HK-2 (cell line): Measurements from ENCODE around the gene MACROD2.
"Not testable (repeated sequence)": the region's sequence is repeated elsewhere in the genome, so short reads cannot be mapped to it uniquely, and the experiment has no call there.

Experiments
- DNase-seq: peaks from one replicate; pipeline ENCODE4 v3.0.0-alpha.2; 2018; ENCODE audit not compliant: unreplicated experiment

MACROD2 gene

GRCh38 chr20:16011519-16011918, 2016.2 kb downstream of the MACROD2 start:
- DNase-seq: no peak

- not testable (repeated sequence) for DNase-seq
Observed at GRCh38 chr20:16012934-16013333, 2017.6 kb downstream of the MACROD2 start.

- DNase-seq: no peak
Observed at GRCh38 chr20:16013631-16014030, 2018.3 kb downstream of the MACROD2 start.

- no peak for DNase-seq
Observed at GRCh38 chr20:16014436-16014835, 2019.1 kb downstream of the MACROD2 start.

GRCh38 chr20:16017656-16018055, 2022.3 kb downstream of the MACROD2 start:
- DNase-seq: no peak

GRCh38 chr20:16018881-16019280, 2023.6 kb downstream of the MACROD2 start:
- no peak for DNase-seq

- DNase-seq: peak; percentile 70
Observed at GRCh38 chr20:16020971-16021370, 2025.7 kb downstream of the MACROD2 start.

- no peak for DNase-seq
Observed at GRCh38 chr20:16025084-16025483, 2029.8 kb downstream of the MACROD2 start.

GRCh38 chr20:16027686-16028085, 2032.4 kb downstream of the MACROD2 start:
- DNase-seq: no peak

- no peak for DNase-seq
Observed at GRCh38 chr20:16028923-16029322, 2033.6 kb downstream of the MACROD2 start.

GRCh38 chr20:16030253-16030652, 2034.9 kb downstream of the MACROD2 start:
- no peak for DNase-seq

- DNase-seq: no peak
Observed at GRCh38 chr20:16035576-16035975, 2040.3 kb downstream of the MACROD2 start.

GRCh38 chr20:16036331-16036730, 2041.0 kb downstream of the MACROD2 start:
- DNase-seq: no peak

- DNase-seq: no peak
Observed at GRCh38 chr20:16040742-16041141, 2045.4 kb downstream of the MACROD2 start.

- DNase-seq: no peak
Observed at GRCh38 chr20:16042731-16043130, 2047.4 kb downstream of the MACROD2 start.

- DNase-seq: no peak
Observed at GRCh38 chr20:16043931-16044330, 2048.6 kb downstream of the MACROD2 start.

GRCh38 chr20:16048876-16049275, 2053.6 kb downstream of the MACROD2 start:
- no peak for DNase-seq

- no peak for DNase-seq
Observed at GRCh38 chr20:16049529-16050093, 2054.3 kb downstream of the MACROD2 start.

- no peak for DNase-seq
Observed at GRCh38 chr20:16050366-16050765, 2055.1 kb downstream of the MACROD2 start.

- DNase-seq: no peak
Observed at GRCh38 chr20:16051968-16052367, 2056.7 kb downstream of the MACROD2 start.

- DNase-seq: no peak
Observed at GRCh38 chr20:16052456-16052855, 2057.1 kb downstream of the MACROD2 start.

- DNase-seq: no peak
Observed at GRCh38 chr20:16054985-16055384, 2059.7 kb downstream of the MACROD2 start.

- DNase-seq: no peak
Observed at GRCh38 chr20:16057651-16058050, 2062.3 kb downstream of the MACROD2 start.

GRCh38 chr20:16058268-16058667, 2063.0 kb downstream of the MACROD2 start:
- no peak for DNase-seq
